Subcutaneous abdominal adipose tissue (tissue), 5 donors: Measurements from ENCODE around the gene MYLK.

Experiments
- H3K27ac ChIP-seq: one replicate; pipeline ENCODE4 v1.7.0; 2013; ENCODE audit warnings: low read depth, mild to moderate bottlenecking, inconsistent platforms, low read length, moderate library complexity
- H3K27me3 ChIP-seq, 5 donors: one replicate each; pipeline ENCODE4 v1.7.0; 2013; ENCODE audit warnings: low read length in 5 of 5, inconsistent platforms in 1 of 5; ENCODE audit not compliant: control insufficient read depth in 5 of 5, insufficient read depth in 4 of 5
- H3K36me3 ChIP-seq, 5 donors: one replicate each; pipeline ENCODE4 v1.7.0; 2013; ENCODE audit warnings: low read length in 5 of 5; ENCODE audit not compliant: control insufficient read depth in 5 of 5, insufficient read depth in 5 of 5
- H3K4me1 ChIP-seq, 5 donors: one replicate each; pipeline ENCODE4 v1.7.0; 2013; ENCODE audit warnings: low read length in 5 of 5, mild to moderate bottlenecking in 3 of 5, moderate library complexity in 1 of 5; ENCODE audit not compliant: control insufficient read depth in 5 of 5, insufficient read depth in 5 of 5
- H3K4me3 ChIP-seq, 5 donors: one replicate each; pipeline ENCODE4 v1.7.0; 2013; ENCODE audit warnings: low read length in 5 of 5, low read depth in 1 of 5
- H3K9ac ChIP-seq, 5 donors: one replicate each; pipeline ENCODE4 v1.7.0; 2013; ENCODE audit warnings: low read length in 5 of 5, mild to moderate bottlenecking in 4 of 5, moderate library complexity in 3 of 5
- H3K9me3 ChIP-seq, 5 donors: one replicate each; pipeline ENCODE4 v1.7.0; 2013; ENCODE audit warnings: low read length in 5 of 5; ENCODE audit not compliant: control insufficient read depth in 5 of 5
- donor health status: healthy.
- donor health status: healthy.
- donor health status: healthy.
- donor health status: healthy.
- donor health status: healthy.

Gene MYLK

GRCh38 chr3:123695152-123695551 lies 189.0 kb downstream of the MYLK start:
- no peak overlapping the region for H3K9ac ChIP-seq
- no peaks in the 10 kb centered on the region for H3K27me3 ChIP-seq
- no peaks in the 10 kb centered on the region for H3K9me3 ChIP-seq
- H3K36me3 ChIP-seq: peaks cover 0 to 39% (median 8%) of the 10 kb centered on the region in 5 donors
- peak overlapping the region; percentile 42 for H3K27ac ChIP-seq
- H3K4me1 ChIP-seq: peaks cover 16 to 75% (median 50%) of the 10 kb centered on the region in 5 donors
- H3K4me3 ChIP-seq: peak overlapping the region in 1 of 5 donors; percentile 4

- H3K27me3 ChIP-seq: no peaks in the 10 kb centered on the region
- H3K27ac ChIP-seq: peak overlapping the region; percentile 42
- H3K36me3 ChIP-seq: peaks cover 0 to 40% (median 10%) of the 10 kb centered on the region in 5 donors
- peaks cover 19 to 80% (median 53%) of the 10 kb centered on the region in 5 donors for H3K4me1 ChIP-seq
- H3K9me3 ChIP-seq: no peaks in the 10 kb centered on the region
- peak overlapping the region in 1 of 5 donors; percentile 8 for H3K4me3 ChIP-seq
- peak overlapping the region in 3 of 5 donors; percentile 17 to 25 (median 18) for H3K9ac ChIP-seq
Measured at GRCh38 chr3:123694366-123695087, 189.6 kb downstream of the MYLK start.

- Histone ChIP-seq H3K27ac (peak overlapping the region; percentile 42), H3K27me3 (no peaks in the 10 kb centered on the region), H3K36me3 (peaks cover 0 to 38% (median 12%) of the 10 kb centered on the region in 5 donors), H3K9ac (peak overlapping the region in 1 of 5 donors; percentile 12), H3K4me3 (no peak overlapping the region), H3K9me3 (no peaks in the 10 kb centered on the region), H3K4me1 (peaks cover 21 to 88% (median 60%) of the 10 kb centered on the region in 5 donors)
Measured at GRCh38 chr3:123693584-123694190, 190.4 kb downstream of the MYLK start.

- Histone ChIP-seq H3K4me3 (no peak overlapping the region), H3K27me3 (no peaks in the 10 kb centered on the region), H3K36me3 (peaks cover 0 to 32% (median 12%) of the 10 kb centered on the region in 5 donors), H3K4me1 (peaks cover 21 to 90% (median 58%) of the 10 kb centered on the region in 5 donors), H3K27ac (peak overlapping the region; percentile 42), H3K9me3 (no peaks in the 10 kb centered on the region), H3K9ac (no peak overlapping the region)
Measured at GRCh38 chr3:123692671-123693070, 191.5 kb downstream of the MYLK start.

DNA sequence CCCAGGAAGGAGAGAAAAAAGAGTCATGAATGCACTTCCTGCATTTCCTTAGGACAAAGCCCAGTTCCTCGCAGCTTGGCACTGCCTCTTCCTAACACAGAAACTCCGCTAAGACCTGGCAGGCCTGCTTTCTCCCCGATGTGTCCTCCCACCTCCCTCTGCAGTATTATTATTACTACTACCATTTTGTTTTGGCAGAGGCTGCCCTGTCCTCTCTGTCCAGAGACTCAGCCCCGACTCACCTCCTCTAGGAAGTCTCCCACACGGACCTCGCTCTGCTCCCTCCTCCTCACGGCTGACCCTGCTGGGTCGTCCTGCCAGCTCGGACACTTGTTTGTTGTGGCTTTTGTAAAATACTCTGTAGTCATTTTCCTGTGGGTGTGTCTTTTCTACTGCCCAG lies 192.1 kb downstream of the MYLK start:
- Histone ChIP-seq H3K27ac (peak overlapping the region; percentile 42), H3K4me3 (peak overlapping the region in 1 of 5 donors; percentile 27), H3K9ac (no peak overlapping the region), H3K36me3 (peaks cover 0 to 30% (median 12%) of the 10 kb centered on the region in 5 donors), H3K9me3 (no peaks in the 10 kb centered on the region), H3K4me1 (peaks cover 20 to 95% (median 61%) of the 10 kb centered on the region in 5 donors), H3K27me3 (no peaks in the 10 kb centered on the region)

- no peak overlapping the region for H3K4me3 ChIP-seq
- H3K9ac ChIP-seq: no peak overlapping the region
- H3K9me3 ChIP-seq: no peaks in the 10 kb centered on the region
- no peak overlapping the region for H3K27ac ChIP-seq
- no peaks in the 10 kb centered on the region for H3K27me3 ChIP-seq
- H3K36me3 ChIP-seq: peaks cover 0 to 26% (median 12%) of the 10 kb centered on the region in 5 donors
- peaks cover 14 to 84% (median 57%) of the 10 kb centered on the region in 5 donors for H3K4me1 ChIP-seq
Measured at GRCh38 chr3:123689831-123690230, 194.3 kb downstream of the MYLK start.

DNA sequence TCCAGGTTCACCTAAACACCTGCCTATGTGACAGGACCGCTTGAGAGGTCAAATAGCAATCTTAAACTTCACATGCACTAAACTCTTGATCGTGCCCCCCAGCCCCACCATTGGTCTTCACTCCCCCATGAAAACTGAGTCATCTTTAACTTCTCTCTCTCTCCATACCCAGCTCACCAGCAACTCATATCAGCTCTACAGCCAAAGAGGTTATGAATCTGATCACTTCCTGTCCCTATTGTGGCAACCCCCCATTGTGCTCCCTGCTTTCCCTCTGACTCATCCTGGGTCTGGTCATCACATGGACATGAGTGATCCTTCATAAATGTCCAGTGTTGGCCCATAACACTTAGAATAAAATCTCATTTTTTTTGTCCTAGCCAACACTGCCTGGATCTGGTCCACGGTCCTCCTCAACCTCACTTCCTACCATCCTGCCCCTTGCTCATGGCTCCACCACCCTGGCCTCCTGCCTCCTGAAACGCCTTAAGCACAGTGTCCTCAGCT lies 195.8 kb downstream of the MYLK start:
- peak overlapping the region; percentile 46 for H3K27ac ChIP-seq
- H3K4me1 ChIP-seq: peaks cover 8 to 77% (median 51%) of the 10 kb centered on the region in 5 donors
- H3K27me3 ChIP-seq: no peaks in the 10 kb centered on the region
- peaks cover 0 to 30% (median 15%) of the 10 kb centered on the region in 5 donors for H3K36me3 ChIP-seq
- no peak overlapping the region for H3K4me3 ChIP-seq
- no peaks in the 10 kb centered on the region for H3K9me3 ChIP-seq
- H3K9ac ChIP-seq: no peak overlapping the region

DNA sequence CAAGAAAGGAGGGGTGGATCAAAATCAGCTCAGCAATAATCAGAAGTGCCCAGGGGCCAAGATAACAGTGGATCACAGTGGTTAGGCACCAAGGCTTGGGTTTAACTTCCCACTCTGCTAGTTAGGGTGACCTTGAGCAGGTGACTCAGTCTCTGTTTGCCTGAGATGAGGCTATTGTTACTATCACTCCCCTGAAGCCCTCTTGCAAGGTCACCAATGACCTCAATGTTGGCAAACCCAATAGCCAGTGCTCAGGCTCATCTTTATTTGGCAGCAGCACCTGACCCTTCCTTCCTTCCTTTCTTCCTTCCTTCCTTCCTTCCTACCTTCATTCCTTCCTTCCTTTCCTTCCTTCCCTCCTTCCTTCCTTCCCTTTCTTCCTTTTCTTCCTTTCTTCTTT lies 196.8 kb downstream of the MYLK start:
- Histone ChIP-seq H3K4me1 (peaks cover 8 to 68% (median 45%) of the 10 kb centered on the region in 5 donors), H3K27ac (peak overlapping the region; percentile 46), H3K27me3 (no peaks in the 10 kb centered on the region), H3K9ac (no peak overlapping the region), H3K36me3 (peaks cover 0 to 32% (median 12%) of the 10 kb centered on the region in 5 donors), H3K9me3 (no peaks in the 10 kb centered on the region), H3K4me3 (no peak overlapping the region)

- H3K9ac ChIP-seq: no peak overlapping the region
- H3K36me3 ChIP-seq: peaks cover 0 to 36% (median 22%) of the 10 kb centered on the region in 5 donors
- peak overlapping the region; percentile 30 for H3K27ac ChIP-seq
- H3K9me3 ChIP-seq: no peaks in the 10 kb centered on the region
- no peak overlapping the region for H3K4me3 ChIP-seq
- no peaks in the 10 kb centered on the region for H3K27me3 ChIP-seq
- H3K4me1 ChIP-seq: peaks cover 8 to 57% (median 44%) of the 10 kb centered on the region in 5 donors
Measured at GRCh38 chr3:123686251-123686650, 197.9 kb downstream of the MYLK start.

- Histone ChIP-seq H3K36me3 (peaks cover 0 to 35% (median 23%) of the 10 kb centered on the region in 5 donors), H3K27ac (no peak overlapping the region)
Measured at GRCh38 chr3:123685780-123686179, 198.4 kb downstream of the MYLK start.

More at GRCh38 chr3:123685780-123686179, 198.4 kb downstream of the MYLK start:
- Histone ChIP-seq H3K9me3 (no peaks in the 10 kb centered on the region), H3K9ac (no peak overlapping the region), H3K4me3 (no peak overlapping the region), H3K27me3 (no peaks in the 10 kb centered on the region), H3K4me1 (peaks cover 6 to 52% (median 39%) of the 10 kb centered on the region in 5 donors)
